GM12892 (cell line): ENCODE data around the gene ZER1. TPM values are rescaled to one million over a fixed set of nuclear protein-coding genes. Genes with fewer than 3 reads are reported as not detected.
A peak's percentile ranks its signal among the peaks of the same experiment; 100 is the strongest.

Experiments used
- DNase-seq: peaks from one replicate; pipeline ENCODE4 v3.0.0; 2011; ENCODE audit not compliant: insufficient read length
- FAIRE-seq: peaks from 2 replicates; lab custom pipeline; 2011; peaks lifted over from hg19 to GRCh38; lab: Jason Lieb, UNC
- POLR2A ChIP-seq: IDR thresholded peaks from 2 replicates; pipeline ENCODE4 v1.6.1; 2011; ENCODE audit warnings: low read depth, low read length, control low read depth
- POLR2AphosphoS5 ChIP-seq: IDR thresholded peaks from 2 replicates; pipeline ENCODE4 v1.6.1; 2011; ENCODE audit warnings: low read depth, low read length, control low read depth
- TAF1 ChIP-seq: IDR thresholded peaks from 2 replicates; pipeline ENCODE4 v1.6.1; 2011; ENCODE audit warnings: low read depth, mild to moderate bottlenecking, control low read depth, low read length, borderline replicate concordance
- polyA plus RNA-seq: library from polyadenylated mRNA; unstranded; fragments of >200 nt; gene quantifications from one replicate; pipeline ENCODE4 v1.2.1, GENCODE V29; 2012; ENCODE audit warnings: missing spikeins, inconsistent platforms; ENCODE audit not compliant: missing spikeins

The ZER1 gene
- polyA plus RNA-seq, result 8.4 TPM

DNA sequence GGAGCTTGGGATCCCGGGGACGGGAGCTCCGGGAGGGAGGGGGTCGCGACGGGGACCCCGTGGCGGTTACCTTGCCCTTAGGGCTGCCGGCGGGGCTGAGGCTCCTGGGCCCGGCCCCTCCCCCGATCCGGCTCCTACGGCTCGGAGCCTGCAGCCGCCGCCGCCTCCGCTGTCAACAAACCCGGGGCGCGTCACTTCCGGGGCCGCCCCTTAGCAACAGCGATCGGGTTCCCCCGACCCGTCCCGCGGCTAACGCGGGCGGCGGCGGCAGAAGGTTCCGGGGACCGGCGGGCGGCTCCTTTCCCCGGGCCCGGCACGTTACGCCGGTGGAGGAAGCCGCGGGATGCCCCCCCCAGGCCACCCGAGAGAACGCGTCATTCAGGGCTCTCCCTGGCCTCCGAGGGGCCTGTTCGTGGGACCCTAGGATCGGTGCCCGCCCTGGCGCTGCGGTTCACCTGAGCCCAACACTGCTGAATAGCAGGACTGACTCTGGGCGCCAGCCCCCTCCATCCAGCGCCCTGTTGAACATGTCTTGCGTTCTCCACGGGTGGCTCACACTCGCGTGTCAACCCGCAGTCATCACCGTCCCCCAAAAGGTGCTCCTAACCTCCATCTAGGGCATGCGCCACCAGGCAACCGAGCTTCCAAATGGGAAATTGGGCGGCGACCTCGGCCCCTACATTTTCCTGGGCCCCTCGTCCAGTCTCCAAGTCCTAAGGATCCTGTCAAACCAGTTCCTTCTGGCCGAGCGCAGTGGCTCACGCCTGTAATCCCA, at the start of gene ZER1:
TSS of gene ZER1 (minus strand) at position 183 of the 775 bp plus-strand sequence. CDS start 16,362 bp downstream, outside the sequence.
- TF ChIP-seq POLR2A, result peak; percentile 72; the same call in 1 of the 2 replicates
- no peak for TF ChIP-seq POLR2AphosphoS5
- TF ChIP-seq TAF1, result peak; percentile 79; the same call in 1 of the 2 replicates
- DNase-seq (peak; percentile 99), FAIRE-seq (peak; percentile 86)

DNA sequence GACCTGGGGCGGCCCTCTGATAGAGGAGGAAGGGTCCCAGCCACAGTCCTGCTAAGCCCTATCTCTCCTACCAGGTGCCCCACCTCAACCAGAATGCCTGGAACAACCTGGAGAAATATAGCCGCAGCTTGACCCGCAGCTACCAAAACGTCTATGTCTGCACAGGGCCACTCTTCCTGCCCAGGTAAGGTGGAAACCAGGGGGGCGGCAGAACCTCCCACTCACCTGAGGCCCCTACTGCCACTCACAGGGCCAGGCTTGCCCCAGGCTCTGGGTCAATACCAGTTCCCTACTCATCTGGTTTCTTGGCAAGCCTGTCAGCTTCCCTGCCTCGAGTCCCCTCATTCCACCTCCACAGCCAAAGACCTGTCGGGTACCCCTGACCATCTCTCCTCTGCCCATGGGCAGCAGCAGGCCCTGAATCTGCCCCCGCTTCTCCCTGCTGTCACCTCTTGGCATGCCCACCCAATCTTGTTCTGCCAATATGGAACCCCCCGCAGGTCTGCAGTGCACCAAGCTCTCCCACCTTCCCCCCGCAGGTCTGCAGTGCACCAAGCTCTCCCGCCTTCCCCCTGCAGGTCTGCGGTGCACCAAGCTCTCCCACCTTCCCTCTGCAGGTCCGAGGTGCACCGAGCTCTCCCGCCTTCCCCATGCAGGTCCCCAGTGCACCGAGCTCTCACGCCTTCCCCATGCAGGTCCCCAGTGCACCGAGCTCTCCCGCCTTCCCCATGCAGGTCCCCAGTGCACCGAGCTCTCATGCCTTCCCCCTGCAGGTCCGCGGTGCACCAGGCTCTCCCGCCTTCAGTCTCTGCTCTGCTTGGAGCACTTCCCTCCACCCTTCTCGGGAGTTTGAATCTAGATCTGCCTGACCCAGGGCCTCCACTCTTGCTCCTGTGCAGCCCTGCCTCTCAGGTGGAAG, 49.2 kb upstream of the ZER1 start:
- DNase-seq, result no peak
- FAIRE-seq, result no peak
- no peak for TF ChIP-seq TAF1
- peak; percentile 70 for TF ChIP-seq POLR2AphosphoS5
- TF ChIP-seq POLR2A, result peak; percentile 51; the same call in 1 of the 2 replicates

DNA sequence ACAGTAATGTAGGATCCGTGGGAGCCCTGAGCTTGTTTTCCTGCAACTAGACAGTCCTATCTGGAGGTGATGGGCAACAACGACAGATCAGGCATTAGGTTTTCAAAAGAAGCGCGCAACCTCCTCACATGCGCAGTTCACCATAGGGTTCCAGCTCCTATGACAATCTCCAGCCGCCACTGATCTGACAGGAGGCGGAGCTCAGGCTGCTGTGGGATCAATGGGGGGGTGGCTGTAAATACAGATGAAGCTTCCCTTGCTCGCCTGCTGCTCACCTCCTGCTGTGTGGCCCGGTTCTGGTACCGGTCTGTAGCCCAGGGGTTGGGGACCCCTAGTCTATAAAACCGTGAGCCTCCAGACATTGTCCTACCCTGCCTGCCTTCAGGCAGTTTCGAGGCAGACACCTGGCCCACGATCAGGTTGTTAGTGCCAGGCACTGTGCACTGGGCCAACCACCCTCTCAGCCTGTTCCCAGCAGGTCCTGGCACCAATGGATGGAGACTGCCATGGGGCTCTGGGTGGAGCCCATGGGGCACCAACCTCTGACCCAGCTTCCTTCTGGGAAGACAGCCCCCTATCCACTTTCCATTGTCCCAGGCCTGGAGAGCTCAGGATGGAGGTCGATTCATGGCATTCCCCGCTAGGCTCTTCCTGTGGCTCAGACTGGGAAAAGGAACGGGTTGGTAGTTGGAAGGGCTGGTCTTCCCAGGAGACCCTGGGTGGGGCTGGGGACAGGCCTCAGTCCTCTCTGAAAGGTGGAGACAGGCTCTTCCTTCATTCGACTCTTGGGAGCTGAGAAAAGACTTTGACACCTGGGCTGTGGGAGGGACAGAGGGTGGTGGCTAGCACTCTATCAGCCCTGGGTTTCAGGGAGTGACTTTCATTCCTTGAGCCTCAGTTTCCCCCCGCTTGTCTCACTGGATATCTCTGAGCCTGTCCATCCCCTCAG, 48.3 kb upstream of the ZER1 start:
- TF ChIP-seq POLR2A, result no peak
- TF ChIP-seq TAF1, result no peak
- no peak for TF ChIP-seq POLR2AphosphoS5
- no peak for DNase-seq
- no peak for FAIRE-seq

DNA sequence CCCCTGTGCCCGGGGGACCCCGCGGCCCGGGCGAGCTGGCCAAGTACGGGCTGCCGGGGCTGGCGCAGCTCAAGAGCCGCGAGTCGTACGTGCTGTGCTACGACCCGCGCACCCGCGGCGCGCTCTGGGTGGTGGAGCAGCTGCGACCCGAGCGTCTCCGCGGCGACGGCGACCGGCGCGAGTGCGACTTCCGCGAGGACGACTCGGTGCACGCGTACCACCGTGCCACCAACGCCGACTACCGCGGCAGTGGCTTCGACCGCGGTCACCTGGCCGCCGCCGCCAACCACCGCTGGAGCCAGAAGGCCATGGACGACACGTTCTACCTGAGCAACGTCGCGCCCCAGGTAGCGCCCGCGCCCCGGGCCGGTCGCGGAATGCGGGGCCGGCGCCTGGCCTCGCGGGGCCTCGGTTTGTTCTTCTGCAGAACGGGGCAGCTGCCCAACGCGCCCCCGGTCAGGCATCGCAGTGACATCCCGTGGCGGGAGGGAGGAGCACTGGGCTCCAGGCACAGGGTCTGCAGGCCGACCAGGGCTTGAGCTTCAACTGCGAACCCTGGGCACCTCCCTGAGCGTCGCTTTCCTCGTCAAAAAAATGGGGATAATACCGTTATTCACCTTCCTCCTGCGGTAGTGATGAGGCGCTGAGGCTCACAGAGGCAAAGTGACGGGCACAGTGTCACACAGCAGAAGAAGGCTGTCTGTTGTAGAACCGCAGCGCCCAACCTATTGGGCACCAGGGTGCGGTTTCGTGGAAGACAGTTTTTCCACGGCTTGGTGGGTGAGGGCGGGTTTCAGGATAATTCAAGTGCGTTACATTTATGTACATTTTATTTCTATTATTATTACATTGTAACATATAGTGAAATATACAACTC, 47.4 kb upstream of the ZER1 start:
- peak; percentile 62 for DNase-seq
- FAIRE-seq, result peak; percentile 67
- peak; percentile 40; the same call in 1 of the 2 replicates for TF ChIP-seq POLR2A
- TF ChIP-seq POLR2AphosphoS5, result no peak

DNA sequence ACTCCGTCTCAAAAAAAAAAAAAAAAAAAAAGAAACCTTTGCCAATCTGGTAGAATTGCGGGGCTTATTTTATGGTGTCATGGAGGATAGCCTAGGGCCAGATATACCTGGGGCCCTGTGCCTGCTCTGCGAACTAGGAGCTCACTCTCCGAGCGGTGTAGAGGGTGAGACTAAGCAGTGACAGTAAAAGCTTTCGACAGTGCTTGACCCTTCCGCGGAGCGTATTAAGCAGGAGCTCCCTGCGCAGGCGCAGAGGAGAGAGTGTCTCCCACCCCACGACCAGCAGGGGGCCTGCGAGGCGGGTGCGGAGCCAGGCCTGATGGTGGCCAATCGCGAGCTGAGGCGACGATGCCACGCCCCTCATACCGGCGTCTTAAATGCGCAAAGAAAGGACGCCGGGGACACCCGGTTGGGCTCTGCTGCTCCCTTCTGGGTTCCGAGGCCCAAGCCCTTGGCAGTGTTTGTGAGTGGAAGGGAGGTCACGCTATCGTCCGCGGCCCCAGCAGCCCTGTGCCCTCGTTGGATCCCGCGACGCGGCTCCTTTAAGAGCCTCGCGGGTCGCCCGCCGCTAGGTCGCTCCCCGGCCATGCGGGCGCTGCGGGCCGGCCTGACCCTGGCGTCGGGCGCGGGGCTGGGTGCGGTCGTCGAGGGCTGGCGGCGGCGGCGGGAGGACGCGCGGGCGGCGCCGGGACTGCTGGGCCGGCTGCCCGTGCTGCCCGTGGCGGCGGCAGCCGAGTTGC, 46.5 kb upstream of the ZER1 start, which contains the start of gene ENDOG:
TSS of gene ENDOG (plus strand) at position 402 of the 740 bp plus-strand sequence. CDS start at position 587, 185 bp downstream.
- TF ChIP-seq POLR2AphosphoS5 (peak; percentile 73), POLR2A (peak; percentile 72; the same call in 1 of the 2 replicates), TAF1 (peak; percentile 59; the same call in 1 of the 2 replicates)

DNA sequence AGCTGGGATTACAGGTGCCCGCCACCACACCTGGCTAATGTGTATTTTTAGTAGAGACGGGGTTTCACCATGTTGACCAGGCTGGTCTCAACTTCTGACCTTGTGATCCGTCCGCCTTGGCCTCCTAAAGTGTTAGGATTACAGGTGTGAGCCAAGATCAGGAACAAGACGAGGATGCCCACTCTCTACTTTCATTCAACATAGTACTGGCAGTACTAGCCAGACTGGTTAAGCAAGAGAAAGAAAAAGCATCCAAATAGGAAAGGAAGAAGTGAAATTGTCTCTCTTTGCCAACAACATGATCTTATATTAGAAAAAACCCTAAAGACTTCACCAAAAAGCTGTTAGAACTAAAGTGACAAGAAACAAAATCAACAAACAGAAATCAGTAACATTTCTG, 39.1 kb upstream of the ZER1 start:
- FAIRE-seq (no peak), DNase-seq (no peak)
- TF ChIP-seq TAF1 (no peak), POLR2AphosphoS5 (no peak), POLR2A (no peak)

More for the DNA sequence above, 46.5 kb upstream of the ZER1 start, which contains the start of gene ENDOG:
- DNase-seq (peak; percentile 99), FAIRE-seq (peak; percentile 98)

DNA sequence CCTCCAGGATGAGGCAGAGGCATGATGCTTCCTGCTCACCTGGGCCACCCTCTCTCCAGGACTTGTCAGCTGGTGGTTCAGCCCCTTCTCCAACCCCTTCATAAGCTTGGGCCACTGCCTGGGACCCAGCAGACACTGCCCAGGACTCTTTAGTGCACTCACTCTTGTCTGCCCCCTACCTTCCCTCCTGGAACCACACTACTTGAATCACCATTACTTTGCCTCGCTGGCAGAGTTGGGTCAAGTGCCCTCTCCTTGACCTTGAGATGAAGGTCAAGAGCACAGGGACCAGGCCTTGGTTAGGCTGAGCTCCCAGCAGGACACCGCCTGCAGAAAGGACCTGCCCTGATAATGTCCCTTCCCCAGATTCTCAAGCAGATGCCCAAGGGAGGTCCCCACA, 38.1 kb upstream of the ZER1 start:
- no peak for TF ChIP-seq POLR2AphosphoS5
- no peak for TF ChIP-seq TAF1
- 0 out of 2 replicates have a peak, but pooled peaks have one; percentile 26 for TF ChIP-seq POLR2A
- no peak for FAIRE-seq
- no peak for DNase-seq

DNA sequence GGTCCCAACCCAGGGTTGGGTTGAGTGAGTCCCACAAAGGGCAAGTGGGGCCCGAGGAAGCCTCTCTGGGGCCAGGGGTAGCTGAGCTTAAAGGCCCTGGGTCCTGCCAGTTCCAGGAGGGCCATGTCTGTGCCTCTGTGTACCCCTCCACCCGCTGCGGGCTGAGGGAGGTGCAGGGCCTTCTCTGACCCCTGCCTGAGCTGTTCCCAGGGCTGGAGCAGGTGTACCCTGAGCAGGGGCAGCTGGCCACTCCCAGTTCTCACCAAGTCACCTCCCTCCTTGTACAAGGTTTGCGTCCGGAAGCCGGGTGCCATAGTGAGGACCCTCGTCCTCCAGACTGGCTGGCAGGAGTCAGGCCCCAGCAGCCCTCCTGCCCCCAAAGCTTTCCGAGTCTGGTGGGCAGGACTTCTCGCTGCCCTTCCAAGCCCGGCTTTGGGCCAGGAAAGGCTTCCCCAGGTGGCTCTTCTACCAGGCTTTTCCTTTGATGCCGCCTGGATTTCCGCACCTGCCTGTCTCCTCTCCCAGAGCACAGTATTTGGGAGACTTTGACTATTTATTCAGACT, 37.4 kb upstream of the ZER1 start:
- FAIRE-seq (no peak), DNase-seq (no peak)
- TF ChIP-seq TAF1 (no peak), POLR2AphosphoS5 (no peak), POLR2A (no peak)

DNA sequence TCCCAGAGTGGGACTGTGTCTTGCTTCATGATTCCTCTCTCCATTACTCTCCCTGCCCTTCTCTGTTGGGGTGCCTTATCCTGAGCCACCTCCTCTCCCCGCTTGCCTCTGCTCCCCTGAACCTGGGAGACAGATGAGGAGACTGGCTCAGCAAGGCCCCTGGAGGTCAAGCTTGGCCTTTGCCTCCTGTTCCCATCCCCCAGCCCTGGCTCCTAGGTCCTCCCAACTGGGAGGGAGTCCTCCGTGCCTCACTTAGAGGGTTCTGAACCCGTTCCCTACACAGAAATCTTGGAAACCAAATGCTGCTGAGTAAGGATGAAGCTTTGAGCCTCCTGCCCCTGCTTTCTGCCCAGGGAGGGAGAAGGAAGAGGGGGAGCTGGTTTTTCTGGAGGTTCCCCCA, 36.8 kb upstream of the ZER1 start:
- no peak for TF ChIP-seq POLR2AphosphoS5
- TF ChIP-seq POLR2A, result no peak
- TF ChIP-seq TAF1, result no peak
- no peak for DNase-seq
- no peak for FAIRE-seq
